ENCODE results near the gene SALL2.

Gene SALL2

DNA sequence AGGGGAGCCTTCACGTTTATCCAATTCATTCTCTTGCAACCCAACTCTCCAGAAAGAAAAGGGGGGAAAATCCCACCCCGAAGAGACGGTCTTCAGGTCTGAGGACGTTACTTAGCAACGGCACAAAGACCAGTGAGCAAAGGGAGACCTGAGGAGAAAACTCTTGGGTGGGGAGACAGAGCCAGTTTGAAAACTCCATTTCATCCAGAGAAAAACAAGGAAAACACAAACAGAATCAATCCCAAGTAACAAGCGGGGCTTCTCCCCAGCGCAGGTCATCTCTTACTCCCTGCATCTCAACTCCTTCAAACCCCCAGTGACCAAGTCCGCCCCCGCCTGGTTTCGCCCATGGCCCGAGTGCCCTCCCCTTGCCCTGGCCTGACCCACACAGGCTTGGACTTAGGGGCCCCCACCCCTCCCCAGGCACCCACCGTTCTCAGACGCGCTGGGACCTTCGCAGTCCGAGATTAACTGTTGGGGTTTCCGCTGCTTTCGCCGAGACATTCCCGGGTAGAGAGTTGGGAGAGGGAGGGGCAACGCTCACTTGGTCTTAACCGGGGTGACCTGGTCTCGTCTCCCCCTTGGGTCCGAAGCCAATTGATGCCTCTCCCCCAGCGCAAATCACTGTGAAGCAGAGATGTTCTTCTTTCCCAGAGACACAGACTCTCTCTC, 10.4 kb upstream of the SALL2 start:
- TF ChIP-seq TCF12 (IDR thresholded peaks at IDR 0.05; ENCODE audit: low read depth) (no peak), EP300 (IDR thresholded peaks at IDR 0.05; ENCODE audit: borderline replicate concordance) (no peak), YY1 (IDR thresholded peaks at IDR 0.05; ENCODE audit: low read depth) (no peak), TEAD4 (IDR thresholded peaks at IDR 0.05) (no peak), CEBPB (IDR thresholded peaks at IDR 0.05) (no peak), TAF1 (IDR thresholded peaks at IDR 0.05; ENCODE audit: low read depth) (no peak), EGR1 (IDR thresholded peaks at IDR 0.05) (no peak), FOXM1 (IDR thresholded peaks at IDR 0.05; ENCODE audit: borderline replicate concordance, low read depth) (no peak), CREB1 (IDR thresholded peaks at IDR 0.05; ENCODE audit: low read depth) (no peak), RAD21 (IDR thresholded peaks at IDR 0.05; ENCODE audit: low read depth) (no peak), NFIC (IDR thresholded peaks at IDR 0.05) (no peak), ZBTB7A (IDR thresholded peaks at IDR 0.05; ENCODE audit: low read depth) (no peak)
- TF ChIP-seq, protein P1, sequence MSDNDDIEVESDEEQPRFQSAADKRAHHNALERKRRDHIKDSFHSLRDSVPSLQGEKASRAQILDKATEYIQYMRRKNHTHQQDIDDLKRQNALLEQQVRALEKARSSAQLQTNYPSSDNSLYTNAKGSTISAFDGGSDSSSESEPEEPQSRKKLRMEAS (IDR thresholded peaks at IDR 0.05): no peak
- TF ChIP-seq, protein P2, sequence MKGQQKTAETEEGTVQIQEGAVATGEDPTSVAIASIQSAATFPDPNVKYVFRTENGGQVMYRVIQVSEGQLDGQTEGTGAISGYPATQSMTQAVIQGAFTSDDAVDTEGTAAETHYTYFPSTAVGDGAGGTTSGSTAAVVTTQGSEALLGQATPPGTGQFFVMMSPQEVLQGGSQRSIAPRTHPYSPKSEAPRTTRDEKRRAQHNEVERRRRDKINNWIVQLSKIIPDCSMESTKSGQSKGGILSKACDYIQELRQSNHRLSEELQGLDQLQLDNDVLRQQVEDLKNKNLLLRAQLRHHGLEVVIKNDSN (IDR thresholded peaks at IDR 0.05): no peak
- TF ChIP-seq, protein P3, sequence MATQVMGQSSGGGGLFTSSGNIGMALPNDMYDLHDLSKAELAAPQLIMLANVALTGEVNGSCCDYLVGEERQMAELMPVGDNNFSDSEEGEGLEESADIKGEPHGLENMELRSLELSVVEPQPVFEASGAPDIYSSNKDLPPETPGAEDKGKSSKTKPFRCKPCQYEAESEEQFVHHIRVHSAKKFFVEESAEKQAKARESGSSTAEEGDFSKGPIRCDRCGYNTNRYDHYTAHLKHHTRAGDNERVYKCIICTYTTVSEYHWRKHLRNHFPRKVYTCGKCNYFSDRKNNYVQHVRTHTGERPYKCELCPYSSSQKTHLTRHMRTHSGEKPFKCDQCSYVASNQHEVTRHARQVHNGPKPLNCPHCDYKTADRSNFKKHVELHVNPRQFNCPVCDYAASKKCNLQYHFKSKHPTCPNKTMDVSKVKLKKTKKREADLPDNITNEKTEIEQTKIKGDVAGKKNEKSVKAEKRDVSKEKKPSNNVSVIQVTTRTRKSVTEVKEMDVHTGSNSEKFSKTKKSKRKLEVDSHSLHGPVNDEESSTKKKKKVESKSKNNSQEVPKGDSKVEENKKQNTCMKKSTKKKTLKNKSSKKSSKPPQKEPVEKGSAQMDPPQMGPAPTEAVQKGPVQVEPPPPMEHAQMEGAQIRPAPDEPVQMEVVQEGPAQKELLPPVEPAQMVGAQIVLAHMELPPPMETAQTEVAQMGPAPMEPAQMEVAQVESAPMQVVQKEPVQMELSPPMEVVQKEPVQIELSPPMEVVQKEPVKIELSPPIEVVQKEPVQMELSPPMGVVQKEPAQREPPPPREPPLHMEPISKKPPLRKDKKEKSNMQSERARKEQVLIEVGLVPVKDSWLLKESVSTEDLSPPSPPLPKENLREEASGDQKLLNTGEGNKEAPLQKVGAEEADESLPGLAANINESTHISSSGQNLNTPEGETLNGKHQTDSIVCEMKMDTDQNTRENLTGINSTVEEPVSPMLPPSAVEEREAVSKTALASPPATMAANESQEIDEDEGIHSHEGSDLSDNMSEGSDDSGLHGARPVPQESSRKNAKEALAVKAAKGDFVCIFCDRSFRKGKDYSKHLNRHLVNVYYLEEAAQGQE (IDR thresholded peaks at IDR 0.05; ENCODE audit: low read depth): no peak

DNA sequence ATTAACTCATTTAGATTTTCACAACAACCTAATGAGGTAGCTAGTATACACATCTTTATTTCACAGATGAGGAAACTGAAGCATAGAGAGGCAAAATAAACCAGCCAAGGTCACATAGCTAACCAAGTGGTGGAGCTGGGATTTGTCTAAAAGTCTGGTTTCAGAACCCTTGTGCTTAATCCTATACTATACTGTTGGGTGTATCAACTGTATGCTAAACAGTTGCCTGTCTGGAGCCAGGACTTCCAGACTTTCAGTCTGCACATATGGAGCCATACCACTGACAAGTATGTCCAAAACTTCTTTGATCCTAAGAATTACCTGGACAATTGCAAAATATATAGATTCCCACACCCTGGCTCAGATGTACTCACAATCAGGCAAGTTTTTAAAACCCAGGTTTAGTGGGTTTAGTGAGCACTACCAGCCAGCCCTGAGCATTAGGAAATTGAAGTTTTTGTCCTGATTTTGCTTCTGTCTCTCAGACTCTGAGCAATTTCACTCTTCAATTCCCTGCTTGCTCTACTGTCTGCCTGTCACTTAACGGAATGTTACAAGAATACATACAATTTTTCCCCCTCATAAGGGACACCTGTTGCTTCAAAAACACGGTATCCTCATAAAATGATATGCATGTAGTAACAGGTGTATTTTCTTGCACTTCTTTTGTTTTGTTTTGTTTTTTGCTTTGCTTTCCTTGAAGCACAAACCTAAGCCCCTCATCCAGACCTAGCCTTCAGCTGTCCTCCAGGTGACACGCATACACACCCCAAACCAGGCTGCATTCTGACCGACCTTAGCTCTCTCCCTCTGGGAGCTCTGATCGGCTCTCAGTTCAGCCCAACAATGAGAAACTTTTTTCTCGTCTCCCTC, 9.6 kb upstream of the SALL2 start:
- TF ChIP-seq, protein P1 (IDR thresholded peaks at IDR 0.05): no peak
- TF ChIP-seq CREB1 (IDR thresholded peaks at IDR 0.05; ENCODE audit: low read depth): no peak
- no peak for TF ChIP-seq ZBTB7A (IDR thresholded peaks at IDR 0.05; ENCODE audit: low read depth)
- TF ChIP-seq FOXM1 (IDR thresholded peaks at IDR 0.05; ENCODE audit: borderline replicate concordance, low read depth): no peak
- TF ChIP-seq YY1 (IDR thresholded peaks at IDR 0.05; ENCODE audit: low read depth): no peak
- TF ChIP-seq TAF1 (IDR thresholded peaks at IDR 0.05; ENCODE audit: low read depth): no peak
- no peak for TF ChIP-seq CEBPB (IDR thresholded peaks at IDR 0.05)
- no peak for TF ChIP-seq EP300 (IDR thresholded peaks at IDR 0.05; ENCODE audit: borderline replicate concordance)
- no peak for TF ChIP-seq NFIC (IDR thresholded peaks at IDR 0.05)
- no peak for TF ChIP-seq TCF12 (IDR thresholded peaks at IDR 0.05; ENCODE audit: low read depth)
- TF ChIP-seq, protein P2 (IDR thresholded peaks at IDR 0.05): no peak
- TF ChIP-seq RAD21 (IDR thresholded peaks at IDR 0.05; ENCODE audit: low read depth): no peak
- TF ChIP-seq, protein P3 (IDR thresholded peaks at IDR 0.05; ENCODE audit: low read depth): no peak
- no peak for TF ChIP-seq TEAD4 (IDR thresholded peaks at IDR 0.05)
- TF ChIP-seq EGR1 (IDR thresholded peaks at IDR 0.05): no peak

DNA sequence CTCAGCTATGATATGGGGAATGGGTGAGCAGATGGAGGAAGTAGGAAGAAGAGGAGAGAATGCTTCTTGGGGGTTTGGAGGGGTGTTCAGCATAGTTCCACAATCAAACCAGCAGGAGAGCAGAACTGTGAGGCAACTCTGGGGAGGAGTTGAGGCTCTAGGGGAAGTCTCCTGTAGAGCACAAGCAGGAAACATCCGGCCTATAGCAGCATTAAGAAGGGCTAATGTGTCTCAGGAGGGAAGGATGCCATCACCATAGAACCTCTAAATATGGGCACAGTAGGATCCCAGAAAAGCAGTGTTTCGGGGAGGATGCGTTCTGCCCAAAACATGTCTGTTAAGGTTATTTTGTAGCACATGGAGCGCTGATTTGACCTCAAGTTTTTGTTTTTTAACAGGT, 8.4 kb upstream of the SALL2 start:
- TF ChIP-seq CEBPB (IDR thresholded peaks at IDR 0.05): peak; percentile 73
- TF ChIP-seq, protein P3 (IDR thresholded peaks at IDR 0.05; ENCODE audit: low read depth): no peak

DNA sequence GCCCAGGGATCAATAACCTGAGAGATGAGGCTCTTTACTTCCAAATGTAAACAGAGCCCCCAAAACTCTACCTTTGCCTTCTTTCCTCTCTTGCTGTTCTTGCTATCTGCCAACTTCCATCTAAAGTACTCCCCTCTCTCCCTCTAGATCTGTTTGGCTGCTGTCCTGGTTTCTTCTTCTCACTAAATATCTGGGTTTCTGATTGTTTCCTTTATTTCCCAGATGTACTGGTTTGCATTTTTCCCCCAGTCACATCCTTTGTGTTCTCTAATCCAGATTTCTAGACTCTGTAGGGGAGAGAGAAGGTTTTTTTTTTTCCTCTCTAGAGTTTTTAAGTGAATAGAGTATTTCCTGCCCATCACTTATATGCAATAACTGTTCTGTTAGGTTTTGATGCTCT, 7.1 kb upstream of the SALL2 start:
- TF ChIP-seq, protein P2 (IDR thresholded peaks at IDR 0.05): no peak
- TF ChIP-seq CEBPB (IDR thresholded peaks at IDR 0.05) (no peak), EP300 (IDR thresholded peaks at IDR 0.05; ENCODE audit: borderline replicate concordance) (no peak), TAF1 (IDR thresholded peaks at IDR 0.05; ENCODE audit: low read depth) (no peak), TEAD4 (IDR thresholded peaks at IDR 0.05) (no peak), ZBTB7A (IDR thresholded peaks at IDR 0.05; ENCODE audit: low read depth) (no peak), FOXM1 (IDR thresholded peaks at IDR 0.05; ENCODE audit: borderline replicate concordance, low read depth) (no peak), YY1 (IDR thresholded peaks at IDR 0.05; ENCODE audit: low read depth) (no peak), RAD21 (IDR thresholded peaks at IDR 0.05; ENCODE audit: low read depth) (no peak), NFIC (IDR thresholded peaks at IDR 0.05) (no peak), TCF12 (IDR thresholded peaks at IDR 0.05; ENCODE audit: low read depth) (no peak), EGR1 (IDR thresholded peaks at IDR 0.05) (no peak), CREB1 (IDR thresholded peaks at IDR 0.05; ENCODE audit: low read depth) (no peak)
- TF ChIP-seq, protein P3 (IDR thresholded peaks at IDR 0.05; ENCODE audit: low read depth): no peak
- TF ChIP-seq, protein P1 (IDR thresholded peaks at IDR 0.05): no peak

Data from Ishikawa (cell line).